ENCODE data around the gene PDS5A. TPM values are rescaled to one million over a fixed set of nuclear protein-coding genes. Genes with fewer than 3 reads are reported as not detected.

The PDS5A gene
- total RNA-seq, 1 donor from 2014 or later: 39.0 TPM

Other genes with a start within 250 kb of the PDS5A start
- 20.9 TPM for gene N4BP2, start 78.9 kb upstream of the PDS5A start, total RNA-seq (ENCODE audit: insufficient read depth, low replicate concordance)
- 3.4 TPM for gene RHOH, start 219.1 kb upstream of the PDS5A start, total RNA-seq (ENCODE audit: insufficient read depth, low replicate concordance)